Measurements from ENCODE around the gene C10orf71. TPM values are rescaled to one million over a fixed set of nuclear protein-coding genes. Genes with fewer than 3 reads are reported as not detected.

The C10orf71 gene
- not detected in 2 replicates for total RNA-seq (2014; rRNA removed; shearing (Covaris generic); ENCODE audit: low replicate concordance)

GRCh38 chr10:49298983-49299815 lies at the start of gene C10orf71:
Gene C10orf71, plus strand, starts transcription at chr10:49299170. Its CDS starts 23,376 bp downstream, at chr10:49322546.
- in situ Hi-C loops (cut with HindIII; ENCODE audit: low pct_unique_long_range_greater_than_20kb, low sequenced_read_pairs), result no loop called here
- no peak for DNase-seq (ENCODE audit: low read depth)

GRCh38 chr10:49252313-49253034 lies 46.5 kb upstream of the C10orf71 start:
- no peak for DNase-seq (ENCODE audit: low read depth)
- in situ Hi-C loops (cut with HindIII; ENCODE audit: low pct_unique_long_range_greater_than_20kb, low sequenced_read_pairs), result no loop called here

- in situ Hi-C loops (cut with HindIII; ENCODE audit: low pct_unique_long_range_greater_than_20kb, low sequenced_read_pairs), result no loop called here
- no peak for DNase-seq (ENCODE audit: low read depth)
Measured at GRCh38 chr10:49253340-49253906, 45.5 kb upstream of the C10orf71 start.

GRCh38 chr10:49254150-49254549 lies 44.8 kb upstream of the C10orf71 start:
- DNase-seq (ENCODE audit: low read depth), result no peak
- in situ Hi-C loops (cut with HindIII; ENCODE audit: low pct_unique_long_range_greater_than_20kb, low sequenced_read_pairs), result no loop called here

- DNase-seq (ENCODE audit: low read depth), result no peak
Measured at GRCh38 chr10:49254556-49255318, 44.2 kb upstream of the C10orf71 start.

GRCh38 chr10:49255883-49256282 lies 43.1 kb upstream of the C10orf71 start:
- in situ Hi-C loops (cut with HindIII; ENCODE audit: low pct_unique_long_range_greater_than_20kb, low sequenced_read_pairs), result no loop called here
- no peak for DNase-seq (ENCODE audit: low read depth)

More at GRCh38 chr10:49254556-49255318, 44.2 kb upstream of the C10orf71 start:
- in situ Hi-C loops (cut with HindIII; ENCODE audit: low pct_unique_long_range_greater_than_20kb, low sequenced_read_pairs), result no loop called here

GRCh38 chr10:49257154-49257553 lies 41.8 kb upstream of the C10orf71 start:
- no peak for DNase-seq (ENCODE audit: low read depth)
- in situ Hi-C loops (cut with HindIII; ENCODE audit: low pct_unique_long_range_greater_than_20kb, low sequenced_read_pairs), result no loop called here

GRCh38 chr10:49257626-49258349 lies 41.2 kb upstream of the C10orf71 start:
- in situ Hi-C loops (cut with HindIII; ENCODE audit: low pct_unique_long_range_greater_than_20kb, low sequenced_read_pairs), result no loop called here
- DNase-seq (ENCODE audit: low read depth), result no peak

GRCh38 chr10:49258350-49258683 lies 40.7 kb upstream of the C10orf71 start:
- in situ Hi-C loops (cut with HindIII; ENCODE audit: low pct_unique_long_range_greater_than_20kb, low sequenced_read_pairs), result no loop called here
- no peak for DNase-seq (ENCODE audit: low read depth)

- in situ Hi-C loops (cut with HindIII; ENCODE audit: low pct_unique_long_range_greater_than_20kb, low sequenced_read_pairs), result no loop called here
- DNase-seq (ENCODE audit: low read depth), result no peak
Measured at GRCh38 chr10:49260644-49261296, 38.2 kb upstream of the C10orf71 start.

- in situ Hi-C loops (cut with HindIII; ENCODE audit: low pct_unique_long_range_greater_than_20kb, low sequenced_read_pairs), result no loop called here
Measured at GRCh38 chr10:49263591-49263990, 35.4 kb upstream of the C10orf71 start.

GRCh38 chr10:49264177-49264677 lies 34.7 kb upstream of the C10orf71 start:
- in situ Hi-C loops (cut with HindIII; ENCODE audit: low pct_unique_long_range_greater_than_20kb, low sequenced_read_pairs), result no loop called here
- DNase-seq (ENCODE audit: low read depth), result no peak

More at GRCh38 chr10:49263591-49263990, 35.4 kb upstream of the C10orf71 start:
- DNase-seq (ENCODE audit: low read depth), result no peak

- no peak for DNase-seq (ENCODE audit: low read depth)
- in situ Hi-C loops (cut with HindIII; ENCODE audit: low pct_unique_long_range_greater_than_20kb, low sequenced_read_pairs), result no loop called here
Measured at GRCh38 chr10:49265885-49266284, 33.1 kb upstream of the C10orf71 start.

- DNase-seq (ENCODE audit: low read depth), result no peak
- in situ Hi-C loops (cut with HindIII; ENCODE audit: low pct_unique_long_range_greater_than_20kb, low sequenced_read_pairs), result no loop called here
Measured at GRCh38 chr10:49268185-49268584, 30.8 kb upstream of the C10orf71 start.

GRCh38 chr10:49269523-49269922 lies 29.4 kb upstream of the C10orf71 start:
- DNase-seq (ENCODE audit: low read depth), result no peak
- in situ Hi-C loops (cut with HindIII; ENCODE audit: low pct_unique_long_range_greater_than_20kb, low sequenced_read_pairs), result no loop called here

- DNase-seq (ENCODE audit: low read depth), result no peak
- in situ Hi-C loops (cut with HindIII; ENCODE audit: low pct_unique_long_range_greater_than_20kb, low sequenced_read_pairs), result no loop called here
Measured at GRCh38 chr10:49270565-49270964, 28.4 kb upstream of the C10orf71 start.

- in situ Hi-C loops (cut with HindIII; ENCODE audit: low pct_unique_long_range_greater_than_20kb, low sequenced_read_pairs), result no loop called here
Measured at GRCh38 chr10:49271346-49271745, 27.6 kb upstream of the C10orf71 start.

More at GRCh38 chr10:49271346-49271745, 27.6 kb upstream of the C10orf71 start:
- no peak for DNase-seq (ENCODE audit: low read depth)

Data from Caki2 (cell line).